ENCODE results near the gene SYT13. TPM values are rescaled to one million over a fixed set of nuclear protein-coding genes. Genes with fewer than 3 reads are reported as not detected.
A peak's percentile ranks its signal among the peaks of the same experiment; 100 is the strongest.

SYT13 gene
- total RNA-seq, 1 donor from 2014 or later, result 6.9 TPM

- intact Hi-C loops (cut with micrococcal nuclease), result no loop called here
- no peak for ATAC-seq
- DNase-seq, result no peak
These were observed 28.8 kb upstream of the SYT13 start for GRCh38 chr11:45314900-45315299.

GRCh38 chr11:45313171-45313865 is 27.2 kb upstream of the SYT13 start:
- DNase-seq (no peak), ATAC-seq (no peak)
- intact Hi-C loops (cut with micrococcal nuclease), result no loop called here

GRCh38 chr11:45305874-45306623 is 19.9 kb upstream of the SYT13 start:
- DNase-seq (no peak), ATAC-seq (no peak)
- intact Hi-C loops (cut with micrococcal nuclease), result no loop called here

GRCh38 chr11:45304992-45305335 is 18.8 kb upstream of the SYT13 start:
- DNase-seq (no peak), ATAC-seq (no peak)
- intact Hi-C loops (cut with micrococcal nuclease), result no loop called here

- DNase-seq, result no peak
- ATAC-seq, result no peak
- intact Hi-C loops (cut with micrococcal nuclease), result no loop called here
These were observed 18.2 kb upstream of the SYT13 start for GRCh38 chr11:45304111-45304991.

- ATAC-seq (no peak), DNase-seq (no peak)
- intact Hi-C loops (cut with micrococcal nuclease), result no loop called here
These were observed 17.2 kb upstream of the SYT13 start for GRCh38 chr11:45303316-45303715.

- ATAC-seq (no peak), DNase-seq (no peak)
- intact Hi-C loops (cut with micrococcal nuclease), result no loop called here
These were observed 15.6 kb upstream of the SYT13 start for GRCh38 chr11:45301537-45302246.

GRCh38 chr11:45300715-45301114 is 14.6 kb upstream of the SYT13 start:
- DNase-seq (no peak), ATAC-seq (no peak)
- intact Hi-C loops (cut with micrococcal nuclease), result no loop called here

- intact Hi-C loops (cut with micrococcal nuclease), result no loop called here
- no peak for DNase-seq
- ATAC-seq, result no peak
These were observed 12.6 kb upstream of the SYT13 start for GRCh38 chr11:45298718-45299117.

- intact Hi-C loops (cut with micrococcal nuclease), result loop anchor here (2.0 kb wide), 1 partner anchor 191 kb away; no protein-coding TSS in a partner anchor
- DNase-seq, result no peak
These were observed 9.9 kb upstream of the SYT13 start for GRCh38 chr11:45296075-45296474.

GRCh38 chr11:45294499-45294898 is 8.4 kb upstream of the SYT13 start:
- no peak for ATAC-seq

More at GRCh38 chr11:45296075-45296474, 9.9 kb upstream of the SYT13 start:
- ATAC-seq, result no peak

GRCh38 chr11:45293566-45294192 is 7.5 kb upstream of the SYT13 start:
- peak; percentile 91 for ATAC-seq
- peak; percentile 79 for DNase-seq
- intact Hi-C loops (cut with micrococcal nuclease), result loop anchor here (2.0 kb wide), 1 partner anchor 183 kb away; no protein-coding TSS in a partner anchor

More at GRCh38 chr11:45294499-45294898, 8.4 kb upstream of the SYT13 start:
- no peak for DNase-seq
- intact Hi-C loops (cut with micrococcal nuclease), result no loop called here

- intact Hi-C loops (cut with micrococcal nuclease), result no loop called here
- DNase-seq (no peak), ATAC-seq (no peak)
These were observed 4.4 kb upstream of the SYT13 start for GRCh38 chr11:45290586-45290985.

GRCh38 chr11:45289369-45289768 is 3.2 kb upstream of the SYT13 start:
- DNase-seq (no peak), ATAC-seq (no peak)
- intact Hi-C loops (cut with micrococcal nuclease), result no loop called here

GRCh38 chr11:45288339-45288738 is 2.2 kb upstream of the SYT13 start:
- intact Hi-C loops (cut with micrococcal nuclease), result no loop called here
- no peak for ATAC-seq

GRCh38 chr11:45287316-45287903 is 1.3 kb upstream of the SYT13 start:
- intact Hi-C loops (cut with micrococcal nuclease), result no loop called here
- DNase-seq, result no peak

More at GRCh38 chr11:45288339-45288738, 2.2 kb upstream of the SYT13 start:
- no peak for DNase-seq

GRCh38 chr11:45285250-45285828 is 802 bp downstream of the SYT13 start:
- intact Hi-C loops (cut with micrococcal nuclease), result no loop called here
- DNase-seq (no peak), ATAC-seq (no peak)

More at GRCh38 chr11:45287316-45287903, 1.3 kb upstream of the SYT13 start:
- ATAC-seq, result no peak

- ATAC-seq, result no peak
- DNase-seq, result no peak
- intact Hi-C loops (cut with micrococcal nuclease), result no loop called here
These were observed 4.1 kb downstream of the SYT13 start for GRCh38 chr11:45282081-45282480.

Data from left ventricle myocardium superior (tissue), 1 donor.